ENCODE results near the gene SLC27A1.

- TF ChIP-seq ATF1 (CRISPR knock-in tag; IDR thresholded peaks at IDR 0.05) (no peak), USF1 (CRISPR knock-in tag; IDR thresholded peaks at IDR 0.05) (no peak), ESRRA (CRISPR knock-in tag; IDR thresholded peaks at IDR 0.05; ENCODE audit: borderline replicate concordance) (no peak), ATF2 (CRISPR knock-in tag; IDR thresholded peaks at IDR 0.05; ENCODE audit: borderline replicate concordance, low read depth) (no peak), NR1H2 (CRISPR knock-in tag; IDR thresholded peaks at IDR 0.05) (no peak), ZNF396 (CRISPR knock-in tag; IDR thresholded peaks at IDR 0.05; ENCODE audit: borderline replicate concordance) (no peak), GABPB1 (CRISPR knock-in tag; IDR thresholded peaks at IDR 0.05) (0 out of 2 replicates have a peak, but pooled peaks have one; percentile 28), ZNF232 (CRISPR knock-in tag; IDR thresholded peaks at IDR 0.05) (no peak)
- TF ChIP-seq, protein P1, sequence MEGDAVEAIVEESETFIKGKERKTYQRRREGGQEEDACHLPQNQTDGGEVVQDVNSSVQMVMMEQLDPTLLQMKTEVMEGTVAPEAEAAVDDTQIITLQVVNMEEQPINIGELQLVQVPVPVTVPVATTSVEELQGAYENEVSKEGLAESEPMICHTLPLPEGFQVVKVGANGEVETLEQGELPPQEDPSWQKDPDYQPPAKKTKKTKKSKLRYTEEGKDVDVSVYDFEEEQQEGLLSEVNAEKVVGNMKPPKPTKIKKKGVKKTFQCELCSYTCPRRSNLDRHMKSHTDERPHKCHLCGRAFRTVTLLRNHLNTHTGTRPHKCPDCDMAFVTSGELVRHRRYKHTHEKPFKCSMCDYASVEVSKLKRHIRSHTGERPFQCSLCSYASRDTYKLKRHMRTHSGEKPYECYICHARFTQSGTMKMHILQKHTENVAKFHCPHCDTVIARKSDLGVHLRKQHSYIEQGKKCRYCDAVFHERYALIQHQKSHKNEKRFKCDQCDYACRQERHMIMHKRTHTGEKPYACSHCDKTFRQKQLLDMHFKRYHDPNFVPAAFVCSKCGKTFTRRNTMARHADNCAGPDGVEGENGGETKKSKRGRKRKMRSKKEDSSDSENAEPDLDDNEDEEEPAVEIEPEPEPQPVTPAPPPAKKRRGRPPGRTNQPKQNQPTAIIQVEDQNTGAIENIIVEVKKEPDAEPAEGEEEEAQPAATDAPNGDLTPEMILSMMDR (IDR thresholded peaks at IDR 0.05): no peak
- TF ChIP-seq, protein P2, sequence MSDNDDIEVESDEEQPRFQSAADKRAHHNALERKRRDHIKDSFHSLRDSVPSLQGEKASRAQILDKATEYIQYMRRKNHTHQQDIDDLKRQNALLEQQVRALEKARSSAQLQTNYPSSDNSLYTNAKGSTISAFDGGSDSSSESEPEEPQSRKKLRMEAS (CRISPR knock-in tag; IDR thresholded peaks at IDR 0.05): no peak
Observed at GRCh38 chr19:17506745-17507144, 36.4 kb downstream of the SLC27A1 start.

Measured in WTC11 (cell line).